Thyroid gland (tissue), 4 donors: ENCODE results near the gene ZNF606.

Source experiments
- POLR2A ChIP-seq, 2 donors: fragments of 450-650 bp; IDR thresholded peaks; one replicate each; pipeline ENCODE4 v1.6.1; 2017; ENCODE audit warnings: antibody characterized with exemption in 2 of 2, mild to moderate bottlenecking in 2 of 2, moderate library complexity in 1 of 2
- TF ChIP-seq, protein P1 (sequence below), 6 experiments: fragments of 200-600 bp in 3 of 6; fragments of 450-650 bp in 3 of 6; sonication (generic) in 3 of 6; IDR thresholded peaks; one replicate each; pipeline ENCODE4 v1.5.1; 2016 to 2019; ENCODE audit warnings: antibody characterized with exemption in 6 of 6, mild to moderate bottlenecking in 2 of 6, inconsistent platforms in 1 of 6, moderate library complexity in 1 of 6

DNA sequence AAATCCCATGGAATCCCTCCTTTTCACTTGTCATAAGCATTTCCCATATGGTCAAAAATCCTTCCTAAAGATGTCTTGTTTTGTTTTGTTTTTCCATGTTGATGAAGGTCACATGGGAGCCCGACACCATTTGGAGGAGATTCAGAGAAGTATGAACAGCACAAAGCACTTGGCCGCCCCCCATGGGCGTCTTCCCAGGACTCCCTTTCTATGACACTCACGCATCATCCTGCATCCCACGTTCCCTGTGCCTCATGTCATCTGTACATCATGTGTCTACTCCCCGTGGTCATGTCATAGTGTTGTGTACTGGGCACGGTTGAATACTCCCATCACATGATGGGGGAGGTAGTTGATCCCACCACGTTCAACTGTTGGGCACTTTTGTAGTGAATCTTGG, 33.2 kb upstream of the ZNF606 start:
- TF ChIP-seq POLR2A (IDR thresholded peaks at IDR 0.05), result no peak
- TF ChIP-seq, protein P1, sequence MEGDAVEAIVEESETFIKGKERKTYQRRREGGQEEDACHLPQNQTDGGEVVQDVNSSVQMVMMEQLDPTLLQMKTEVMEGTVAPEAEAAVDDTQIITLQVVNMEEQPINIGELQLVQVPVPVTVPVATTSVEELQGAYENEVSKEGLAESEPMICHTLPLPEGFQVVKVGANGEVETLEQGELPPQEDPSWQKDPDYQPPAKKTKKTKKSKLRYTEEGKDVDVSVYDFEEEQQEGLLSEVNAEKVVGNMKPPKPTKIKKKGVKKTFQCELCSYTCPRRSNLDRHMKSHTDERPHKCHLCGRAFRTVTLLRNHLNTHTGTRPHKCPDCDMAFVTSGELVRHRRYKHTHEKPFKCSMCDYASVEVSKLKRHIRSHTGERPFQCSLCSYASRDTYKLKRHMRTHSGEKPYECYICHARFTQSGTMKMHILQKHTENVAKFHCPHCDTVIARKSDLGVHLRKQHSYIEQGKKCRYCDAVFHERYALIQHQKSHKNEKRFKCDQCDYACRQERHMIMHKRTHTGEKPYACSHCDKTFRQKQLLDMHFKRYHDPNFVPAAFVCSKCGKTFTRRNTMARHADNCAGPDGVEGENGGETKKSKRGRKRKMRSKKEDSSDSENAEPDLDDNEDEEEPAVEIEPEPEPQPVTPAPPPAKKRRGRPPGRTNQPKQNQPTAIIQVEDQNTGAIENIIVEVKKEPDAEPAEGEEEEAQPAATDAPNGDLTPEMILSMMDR (IDR thresholded peaks at IDR 0.05), result no peak
